ENCODE measurements around the gene RUNDC3A.
A peak's percentile ranks its signal among the peaks of the same experiment; 100 is the strongest.

RUNDC3A gene

DNA sequence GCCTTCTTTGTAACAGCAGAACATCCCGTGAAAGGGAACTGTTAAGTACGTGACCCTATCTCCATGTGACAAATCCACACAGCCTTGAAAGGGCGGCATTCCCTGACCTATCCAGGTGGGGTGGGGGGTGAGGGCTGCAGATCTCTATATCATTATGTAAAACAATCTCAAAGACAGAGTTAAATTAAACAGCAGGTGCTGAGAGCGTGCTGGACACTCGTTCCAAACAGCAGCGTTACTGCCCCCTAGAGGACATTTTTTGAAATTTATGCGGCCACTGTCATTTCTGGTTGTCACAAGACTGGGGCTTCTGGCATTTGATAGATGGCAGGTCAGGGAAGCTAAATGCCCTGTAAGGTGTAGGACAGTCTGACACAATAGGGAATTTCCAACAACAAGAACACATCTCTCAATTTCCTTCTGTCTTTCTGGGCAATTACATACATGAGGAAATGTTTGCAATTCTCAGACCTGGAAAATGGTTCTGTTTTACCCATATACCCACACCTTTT is 22.9 kb downstream of the RUNDC3A start:
- Histone ChIP-seq H4K12ac (ENCODE audit: low read depth, low read length) (no peak overlapping the region), H3K23ac (ENCODE audit: low read length) (no peak overlapping the region), H2BK5ac (ENCODE audit: low read depth, low read length, poor library complexity) (no peak overlapping the region), H3K9me3 (ENCODE audit: insufficient read depth, low read depth, low read length) (no peaks in the 10 kb centered on the region), H3K27ac (ENCODE audit: low read depth, low read length) (no peak overlapping the region), H3K79me2 (ENCODE audit: control insufficient read depth, insufficient read depth, low read length, poor library complexity) (no peaks in the 10 kb centered on the region), H3K4me3 (ENCODE audit: low read depth, low read length) (no peak overlapping the region), H2BK12ac (ENCODE audit: low read length) (no peak overlapping the region), H2AK5ac (ENCODE audit: low read length) (no peak overlapping the region), H3K4ac (ENCODE audit: low read depth, low read length) (no peak overlapping the region), H3K36me3 (ENCODE audit: control insufficient read depth in 1 of 2, insufficient read depth in 2 of 2, low read length in 2 of 2) (no peaks in the 10 kb centered on the region), H3K14ac (ENCODE audit: low read length) (no peak overlapping the region), H3K4me2 (ENCODE audit: low read length) (no peak overlapping the region), H3K9ac (ENCODE audit: low read length) (no peak overlapping the region), H3K79me1 (ENCODE audit: low read length) (no peaks in the 10 kb centered on the region), H4K91ac (ENCODE audit: low read depth, low read length) (no peak overlapping the region), H2AFZ (ENCODE audit: insufficient read depth, low read length, poor library complexity) (no peak overlapping the region), H3K18ac (ENCODE audit: low read length) (no peak overlapping the region), H3K4me1 (ENCODE audit: control insufficient read depth in 1 of 2, insufficient read depth in 2 of 2, low read length in 2 of 2) (peaks cover 0 to 2% of the 10 kb centered on the region in 2 experiments), H4K8ac (ENCODE audit: low read depth, low read length) (no peak overlapping the region), H3K27me3 (ENCODE audit: insufficient read depth, low read length) (no peaks in the 10 kb centered on the region), H2BK120ac (ENCODE audit: insufficient read depth, low read length, poor library complexity) (no peak overlapping the region)
- no CpG with 5 or more reads among the region's 7 CpGs for WGBS (ENCODE audit: extremely low coverage, insufficient coverage, insufficient read length)
- peak; percentile 89 to 99 for DNase-seq

DNA sequence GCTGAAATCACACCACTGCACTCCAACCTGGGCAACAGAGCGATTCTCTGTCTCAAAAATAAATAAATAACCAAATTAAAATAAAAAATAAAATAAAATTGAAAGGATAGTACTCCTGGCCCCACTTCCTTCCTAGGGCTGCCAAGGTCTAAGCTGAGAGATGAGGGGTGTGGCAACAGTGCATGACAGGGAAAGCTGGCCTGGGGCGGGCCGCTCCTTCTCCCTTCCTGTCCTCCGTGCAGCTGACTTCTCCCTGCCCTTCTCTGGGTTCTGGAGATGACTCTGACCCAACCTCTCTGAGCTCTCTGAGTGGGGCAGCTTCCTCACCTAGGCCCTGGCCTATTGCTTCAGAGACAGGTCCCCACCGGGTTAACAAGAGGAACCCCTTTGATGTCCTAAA is 25.0 kb downstream of the RUNDC3A start:
- H3K79me2 ChIP-seq (ENCODE audit: control insufficient read depth, insufficient read depth, low read length, poor library complexity): no peaks in the 10 kb centered on the region
- DNase-seq: no peak
- WGBS (ENCODE audit: extremely low coverage, insufficient coverage, insufficient read length): no CpG with 5 or more reads among the region's 5 CpGs

DNA sequence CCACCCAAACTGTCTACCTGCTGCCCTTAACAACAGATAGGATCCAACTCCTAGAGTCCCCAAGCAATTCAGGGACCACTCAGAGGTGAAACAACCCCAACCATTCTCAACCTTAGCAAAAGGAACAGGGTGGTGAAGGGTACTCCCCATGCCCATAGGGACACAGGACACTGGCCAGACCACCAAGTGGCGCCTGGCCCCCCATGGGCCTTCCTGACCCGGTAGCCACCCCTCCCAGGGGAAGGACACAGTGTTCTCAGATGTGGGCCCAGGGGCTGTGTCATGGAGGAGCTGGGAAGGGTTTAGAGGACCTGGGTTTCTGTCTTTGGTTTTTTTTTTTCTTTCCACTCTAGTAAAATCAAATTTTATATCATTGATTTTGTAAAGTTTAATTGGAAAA is 25.9 kb downstream of the RUNDC3A start:
- Histone ChIP-seq H2BK120ac (ENCODE audit: insufficient read depth, low read length, poor library complexity) (no peak overlapping the region), H3K27me3 (ENCODE audit: insufficient read depth, low read length) (no peaks in the 10 kb centered on the region), H3K4me3 (ENCODE audit: low read depth, low read length) (no peak overlapping the region), H2BK12ac (ENCODE audit: low read length) (no peak overlapping the region), H3K14ac (ENCODE audit: low read length) (no peak overlapping the region), H3K18ac (ENCODE audit: low read length) (no peak overlapping the region), H4K8ac (ENCODE audit: low read depth, low read length) (no peak overlapping the region), H2BK5ac (ENCODE audit: low read depth, low read length, poor library complexity) (no peak overlapping the region), H3K79me2 (ENCODE audit: control insufficient read depth, insufficient read depth, low read length, poor library complexity) (no peaks in the 10 kb centered on the region), H3K4ac (ENCODE audit: low read depth, low read length) (no peak overlapping the region), H3K9me3 (ENCODE audit: insufficient read depth, low read depth, low read length) (no peaks in the 10 kb centered on the region), H3K36me3 (ENCODE audit: control insufficient read depth in 1 of 2, insufficient read depth in 2 of 2, low read length in 2 of 2) (no peaks in the 10 kb centered on the region), H3K23ac (ENCODE audit: low read length) (no peak overlapping the region), H2AFZ (ENCODE audit: insufficient read depth, low read length, poor library complexity) (no peak overlapping the region), H2AK5ac (ENCODE audit: low read length) (no peak overlapping the region), H3K4me2 (ENCODE audit: low read length) (no peak overlapping the region), H3K27ac (ENCODE audit: low read depth, low read length) (no peak overlapping the region), H4K91ac (ENCODE audit: low read depth, low read length) (no peak overlapping the region), H3K4me1 (ENCODE audit: control insufficient read depth in 1 of 2, insufficient read depth in 2 of 2, low read length in 2 of 2) (no peaks in the 10 kb centered on the region), H3K9ac (ENCODE audit: low read length) (no peak overlapping the region), H3K79me1 (ENCODE audit: low read length) (no peaks in the 10 kb centered on the region), H4K12ac (ENCODE audit: low read depth, low read length) (no peak overlapping the region)
- DNase-seq: no peak
- WGBS (ENCODE audit: extremely low coverage, insufficient coverage, insufficient read length): no CpG with 5 or more reads among the region's 2 CpGs

More for the DNA sequence above, 25.0 kb downstream of the RUNDC3A start:
- no peak overlapping the region for H3K18ac ChIP-seq (ENCODE audit: low read length)
- H3K79me1 ChIP-seq (ENCODE audit: low read length): no peaks in the 10 kb centered on the region
- no peaks in the 10 kb centered on the region for H3K27me3 ChIP-seq (ENCODE audit: insufficient read depth, low read length)
- no peak overlapping the region for H3K9ac ChIP-seq (ENCODE audit: low read length)
- no peak overlapping the region for H2BK12ac ChIP-seq (ENCODE audit: low read length)
- no peak overlapping the region for H4K12ac ChIP-seq (ENCODE audit: low read depth, low read length)
- no peak overlapping the region for H2BK120ac ChIP-seq (ENCODE audit: insufficient read depth, low read length, poor library complexity)
- H3K4ac ChIP-seq (ENCODE audit: low read depth, low read length): no peak overlapping the region
- H2BK5ac ChIP-seq (ENCODE audit: low read depth, low read length, poor library complexity): no peak overlapping the region
- no peak overlapping the region for H3K27ac ChIP-seq (ENCODE audit: low read depth, low read length)
- no peak overlapping the region for H4K91ac ChIP-seq (ENCODE audit: low read depth, low read length)
- H3K23ac ChIP-seq (ENCODE audit: low read length): no peak overlapping the region
- H3K4me3 ChIP-seq (ENCODE audit: low read depth, low read length): no peak overlapping the region
- H3K36me3 ChIP-seq (ENCODE audit: control insufficient read depth in 1 of 2, insufficient read depth in 2 of 2, low read length in 2 of 2): no peaks in the 10 kb centered on the region
- H3K14ac ChIP-seq (ENCODE audit: low read length): no peak overlapping the region
- H3K9me3 ChIP-seq (ENCODE audit: insufficient read depth, low read depth, low read length): no peaks in the 10 kb centered on the region
- no peak overlapping the region for H4K8ac ChIP-seq (ENCODE audit: low read depth, low read length)
- no peak overlapping the region for H2AFZ ChIP-seq (ENCODE audit: insufficient read depth, low read length, poor library complexity)
- no peak overlapping the region for H3K4me2 ChIP-seq (ENCODE audit: low read length)
- no peaks in the 10 kb centered on the region for H3K4me1 ChIP-seq (ENCODE audit: control insufficient read depth in 1 of 2, insufficient read depth in 2 of 2, low read length in 2 of 2)
- H2AK5ac ChIP-seq (ENCODE audit: low read length): no peak overlapping the region

DNA sequence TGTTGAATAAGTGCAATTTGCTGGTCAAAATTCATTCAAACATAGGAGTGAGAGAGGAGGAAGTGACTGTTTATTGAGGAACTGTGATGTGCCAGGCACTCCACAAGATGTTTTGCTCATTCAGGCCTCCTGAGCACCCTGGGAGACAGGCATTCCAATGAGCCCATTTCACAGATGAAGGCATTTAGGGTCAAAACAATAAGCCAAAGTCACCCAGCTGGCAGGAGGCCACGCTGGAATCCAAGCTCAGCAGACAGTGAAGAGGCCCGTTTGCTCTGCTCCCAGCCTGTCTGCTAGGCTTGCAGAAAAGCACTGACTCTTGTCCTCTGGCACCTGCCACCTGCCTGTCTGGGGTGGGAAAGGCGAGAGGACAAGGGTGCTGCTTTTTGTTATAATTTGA is 26.3 kb downstream of the RUNDC3A start:
- Histone ChIP-seq H2AFZ (ENCODE audit: insufficient read depth, low read length, poor library complexity) (no peak overlapping the region), H4K91ac (ENCODE audit: low read depth, low read length) (no peak overlapping the region), H3K4me2 (ENCODE audit: low read length) (no peak overlapping the region), H3K23ac (ENCODE audit: low read length) (no peak overlapping the region), H2BK120ac (ENCODE audit: insufficient read depth, low read length, poor library complexity) (no peak overlapping the region), H3K27me3 (ENCODE audit: insufficient read depth, low read length) (no peaks in the 10 kb centered on the region), H4K8ac (ENCODE audit: low read depth, low read length) (no peak overlapping the region), H3K27ac (ENCODE audit: low read depth, low read length) (no peak overlapping the region), H3K14ac (ENCODE audit: low read length) (no peak overlapping the region), H3K4me3 (ENCODE audit: low read depth, low read length) (no peak overlapping the region), H3K36me3 (ENCODE audit: control insufficient read depth in 1 of 2, insufficient read depth in 2 of 2, low read length in 2 of 2) (no peaks in the 10 kb centered on the region), H3K4ac (ENCODE audit: low read depth, low read length) (no peak overlapping the region), H3K9me3 (ENCODE audit: insufficient read depth, low read depth, low read length) (no peaks in the 10 kb centered on the region), H3K18ac (ENCODE audit: low read length) (no peak overlapping the region), H3K79me2 (ENCODE audit: control insufficient read depth, insufficient read depth, low read length, poor library complexity) (no peaks in the 10 kb centered on the region), H2BK12ac (ENCODE audit: low read length) (no peak overlapping the region), H4K12ac (ENCODE audit: low read depth, low read length) (no peak overlapping the region), H2AK5ac (ENCODE audit: low read length) (no peak overlapping the region), H3K9ac (ENCODE audit: low read length) (no peak overlapping the region), H2BK5ac (ENCODE audit: low read depth, low read length, poor library complexity) (no peak overlapping the region), H3K79me1 (ENCODE audit: low read length) (no peaks in the 10 kb centered on the region), H3K4me1 (ENCODE audit: control insufficient read depth in 1 of 2, insufficient read depth in 2 of 2, low read length in 2 of 2) (no peaks in the 10 kb centered on the region)
- no peak for DNase-seq
- WGBS (ENCODE audit: extremely low coverage, insufficient coverage, insufficient read length): no CpG with 5 or more reads among the region's 3 CpGs
